HCT116 (cell line): ENCODE data around the gene DFFA. TPM values are rescaled to one million over a fixed set of nuclear protein-coding genes. Genes with fewer than 3 reads are reported as not detected.

Experiments used
- ATAC-seq: fragments of 200-7000 bp; cut with Tn5 transposase; 2 replicates; pipeline ENCODE4 v1.9.1; 2020; ENCODE audit warnings: mild to moderate bottlenecking, moderate library complexity
- BruUV-seq: library from RNA; stranded (reverse); fragments of 400-500 nt; replicated peaks from 2 replicates; lab custom pipeline; 2021; lab: Mats Ljungman, UMichigan
- CTCF ChIA-PET: fragments of 300-600 bp; sonication (Branson Sonifier 250); formaldehyde crosslinking; loops from one replicate; lab custom pipeline; 2021; ENCODE audit warnings: antibody characterized with exemption; lab: Charles Lee
- POLR2A ChIA-PET: fragments of 300-600, 350-600 bp; sonication (Branson Sonifier 250); formaldehyde crosslinking; loops from one replicate; lab custom pipeline; 2021; ENCODE audit warnings: antibody characterized with exemption; lab: Charles Lee
- RAD21 ChIA-PET, 2 experiments: fragments of 300-600 bp; sonication (Branson Sonifier 250); formaldehyde crosslinking; loops; one replicate each; lab custom pipeline; 2023; ENCODE audit warnings: low total read pairs in 2 of 2; ENCODE audit not compliant: uncharacterized antibody in 2 of 2, unreplicated experiment in 2 of 2, low non-redundant PET in 1 of 2; lab: Charles Lee
- DNase-seq: peaks from one replicate; pipeline ENCODE4 v3.0.0-alpha.2; 2010; ENCODE audit warnings: low read depth, low spot score
- H2AFZ ChIP-seq: fragments of 200-600 bp; shearing (Covaris generic), sonication (generic); 2 replicates; pipeline ENCODE4 v1.6.1; 2017; ENCODE audit warnings: low read depth, mixed run types, mixed read lengths, antibody characterized with exemption, low read length; ENCODE audit not compliant: poor library complexity, severe bottlenecking
- H3K27ac ChIP-seq: 2 replicates; pipeline ENCODE4 v1.5.1; 2012; ENCODE audit warnings: low read depth, low read length
- H3K27me3 ChIP-seq: fragments of 200-600 bp; sonication (generic); 2 replicates; pipeline ENCODE4 v1.6.1; 2016; ENCODE audit warnings: mixed run types, low read length, mixed read lengths; ENCODE audit not compliant: insufficient read depth
- H3K36me3 ChIP-seq, 2 experiments: fragments of 200-500 bp in 1 of 2; fragments of 200-600 bp in 1 of 2; sonication (Bioruptor generic) in 1 of 2; sonication (generic) in 1 of 2; 2 replicates each; pipeline versions ENCODE4 v1.5.1 to v1.6.1; 2014 to 2016; ENCODE audit warnings: low read length in 2 of 2, inconsistent platforms in 1 of 2, mixed read lengths in 1 of 2, mixed run types in 1 of 2; ENCODE audit not compliant: insufficient read depth in 2 of 2, control insufficient read depth in 1 of 2
- H3K4me1 ChIP-seq, 2 experiments: fragments of 200-600 bp in 1 of 2; sonication (generic) in 1 of 2; 2 replicates each; pipeline versions ENCODE4 v1.5.1 to v1.6.1; 2012 to 2017; ENCODE audit warnings: low read length in 2 of 2, inconsistent platforms in 1 of 2, mild to moderate bottlenecking in 1 of 2, mixed read lengths in 1 of 2, mixed run types in 1 of 2, moderate library complexity in 1 of 2; ENCODE audit not compliant: insufficient read depth in 2 of 2, control insufficient read depth in 1 of 2
- H3K4me2 ChIP-seq: fragments of 200-600 bp; sonication (generic); 2 replicates; pipeline ENCODE4 v1.6.1; 2017; ENCODE audit warnings: mixed run types, low read length, mixed read lengths
- H3K4me3 ChIP-seq, 2 experiments: fragments of 200-600 bp in 1 of 2; sonication (generic) in 1 of 2; replicated peaks in 1 of 2; 2 replicates each; pipeline ENCODE4 v1.5.1; 2011 to 2016; ENCODE audit warnings: low read length in 2 of 2, control low read depth in 1 of 2, low read depth in 1 of 2, mild to moderate bottlenecking in 1 of 2, mixed read lengths in 1 of 2, mixed run types in 1 of 2
- H3K79me2 ChIP-seq: fragments of 200-600 bp; sonication (generic); 2 replicates; pipeline ENCODE4 v1.6.1; 2017; ENCODE audit warnings: mild to moderate bottlenecking, mixed run types, low read length, moderate library complexity, mixed read lengths; ENCODE audit not compliant: insufficient read depth
- H3K9ac ChIP-seq: fragments of 200-600 bp; sonication (generic); 2 replicates; pipeline ENCODE4 v1.6.1; 2016; ENCODE audit warnings: low read length, mixed read lengths
- H3K9me2 ChIP-seq: fragments of 200-600 bp; sonication (generic), shearing (Covaris generic); 2 replicates; pipeline ENCODE4 v1.6.1; 2017; ENCODE audit warnings: mixed run types, mild to moderate bottlenecking, moderate library complexity; ENCODE audit not compliant: insufficient read depth
- H3K9me3 ChIP-seq, 2 experiments: fragments of 200-500 bp in 1 of 2; fragments of 200-600 bp in 1 of 2; sonication (Bioruptor generic) in 1 of 2; sonication (generic) in 1 of 2; 2 replicates each; pipeline ENCODE4 v1.6.1; 2014 to 2017; ENCODE audit warnings: low read length in 2 of 2, mixed read lengths in 2 of 2, inconsistent platforms in 1 of 2, low read depth in 1 of 2, mild to moderate bottlenecking in 1 of 2, mixed run types in 1 of 2, moderate library complexity in 1 of 2; ENCODE audit not compliant: control insufficient read depth in 1 of 2, insufficient read depth in 1 of 2
- H4K20me1 ChIP-seq: fragments of 200-600 bp; sonication (generic), shearing (Covaris generic); 2 replicates; pipeline ENCODE4 v1.6.1; 2017; ENCODE audit warnings: mixed run types, mild to moderate bottlenecking, moderate library complexity; ENCODE audit not compliant: insufficient read depth
- CEBPB ChIP-seq: IDR thresholded peaks from 2 replicates; pipeline ENCODE4 v1.6.1; 2012; ENCODE audit warnings: low read depth
- EGR1 ChIP-seq: IDR thresholded peaks from 2 replicates; pipeline ENCODE4 v1.6.1; 2012; ENCODE audit warnings: low read depth
- ELF1 ChIP-seq: IDR thresholded peaks from 2 replicates; pipeline ENCODE4 v1.6.1; 2012; ENCODE audit warnings: low read depth, borderline replicate concordance
- EZH2phosphoT487 ChIP-seq: fragments of 200-600 bp; IDR thresholded peaks from 2 replicates; pipeline ENCODE4 v1.6.1; 2018; ENCODE audit warnings: antibody characterized with exemption, borderline replicate concordance
- FOSL1 ChIP-seq: IDR thresholded peaks from 2 replicates; pipeline ENCODE4 v1.6.1; 2012; ENCODE audit warnings: low read depth
- JUND ChIP-seq: IDR thresholded peaks from 2 replicates; pipeline ENCODE4 v1.6.1; 2012
- POLR2A ChIP-seq: IDR thresholded peaks from 2 replicates; pipeline ENCODE4 v1.7.0; 2011; ENCODE audit warnings: borderline replicate concordance; ENCODE audit not compliant: insufficient read depth, insufficient read length; ENCODE audit errors: extremely low read depth
- POLR2AphosphoS5 ChIP-seq: IDR thresholded peaks from 2 replicates; pipeline ENCODE4 v1.6.1; 2011; ENCODE audit warnings: mild to moderate bottlenecking, low read depth, low read length, moderate library complexity
- SIN3A ChIP-seq: IDR thresholded peaks from 2 replicates; pipeline ENCODE4 v1.6.1; 2012; ENCODE audit warnings: low read depth
- SP1 ChIP-seq: IDR thresholded peaks from 2 replicates; pipeline ENCODE4 v1.6.1; 2012; ENCODE audit warnings: low read depth
- TCF7L2 ChIP-seq: IDR thresholded peaks from 2 replicates; pipeline ENCODE4 v1.7.0; 2011; ENCODE audit warnings: borderline replicate concordance, inconsistent platforms; ENCODE audit not compliant: insufficient read depth, insufficient read length; ENCODE audit errors: extremely low read depth
- YY1 ChIP-seq: IDR thresholded peaks from 2 replicates; pipeline ENCODE4 v1.6.1; 2011; ENCODE audit warnings: low read length, low read depth, moderate library complexity, mild to moderate bottlenecking; ENCODE audit not compliant: insufficient replicate concordance; ENCODE audit errors: extremely low read depth
- intact Hi-C: fragments of 100-400 bp; cut with micrococcal nuclease; formaldehyde crosslinking; loops from 2 replicates; pipeline ENCODE4 v1.10.0; 2022
- total RNA-seq: library from RNA; stranded (reverse); gene quantifications from one replicate; pipeline ENCODE4 v1.2.1, GENCODE V29; 2021; ENCODE audit not compliant: unreplicated experiment
- TF ChIP-seq, protein P1 (sequence below): IDR thresholded peaks from 2 replicates; pipeline ENCODE4 v1.6.1; 2011; ENCODE audit warnings: mild to moderate bottlenecking, low read length, moderate library complexity; ENCODE audit not compliant: insufficient replicate concordance; ENCODE audit errors: extremely low read depth
- TF ChIP-seq, protein P2 (sequence below): IDR thresholded peaks from 2 replicates; pipeline ENCODE4 v1.6.1; 2012; ENCODE audit warnings: low read depth
- TF ChIP-seq, protein P3 (sequence below): IDR thresholded peaks from 2 replicates; pipeline ENCODE4 v1.6.1; 2012
- TF ChIP-seq, protein P4 (sequence below), 3 experiments: fragments of 200-600 bp in 1 of 3; sonication (generic) in 1 of 3; IDR thresholded peaks in 2 of 3; conservative IDR thresholded peaks in 1 of 3; 2 replicates each; pipeline ENCODE4 v1.5.1; 2012 to 2017; ENCODE audit warnings: low read depth in 2 of 3, low read length in 2 of 3, antibody characterized with exemption in 1 of 3, borderline replicate concordance in 1 of 3, control low read depth in 1 of 3, mild to moderate bottlenecking in 1 of 3, mixed read lengths in 1 of 3, mixed run types in 1 of 3, moderate library complexity in 1 of 3; ENCODE audit not compliant: insufficient read depth in 1 of 3

DFFA gene
- total RNA-seq, 1 experiment from 2014 or later: 67.7 TPM

DNA sequence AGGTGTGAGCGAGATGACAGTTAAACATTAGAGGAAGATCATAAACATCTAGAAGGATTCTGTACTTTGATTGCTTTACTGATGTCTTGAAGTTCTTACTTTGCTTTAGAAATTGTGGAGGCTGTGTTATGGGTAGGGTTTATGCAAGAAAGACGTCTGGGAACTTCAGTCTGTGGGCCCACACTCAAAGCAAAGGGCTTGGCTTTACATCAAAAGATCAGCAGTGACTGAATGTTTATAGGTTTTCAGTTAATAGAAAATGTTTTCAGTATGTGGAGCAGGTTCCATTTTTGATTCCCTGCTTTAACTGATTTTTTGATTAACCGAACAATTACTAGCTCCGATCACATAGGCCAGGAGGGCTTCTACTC, 34.3 kb upstream of the DFFA start:
- no peaks in the 10 kb centered on the region for H3K36me3 ChIP-seq
- peaks cover 3% of the 10 kb centered on the region; the same call in 1 of the 2 replicates for H4K20me1 ChIP-seq
- H3K4me3 ChIP-seq: no peak overlapping the region
- H3K27ac ChIP-seq: no peak overlapping the region
- no TSS peak for BruUV-seq
- CTCF ChIA-PET: interaction anchor here (0.6 to 2.6 kb wide), 11 partner anchors 12 to 530 kb away, joined by 3 to 18 read pairs (median 5); partner anchors contain the start of gene CENPS
- H3K9me3 ChIP-seq: no peaks in the 10 kb centered on the region
- H3K9me2 ChIP-seq: no peaks in the 10 kb centered on the region
- no peaks in the 10 kb centered on the region for H3K27me3 ChIP-seq
- intact Hi-C loops: loop anchor here (1.0 to 5.0 kb wide), 3 partner anchors 361 to 456 kb away; no protein-coding TSS in a partner anchor
- no peak overlapping the region for H3K9ac ChIP-seq
- H3K4me1 ChIP-seq: peaks cover 17 to 30% of the 10 kb centered on the region in 2 experiments
- RAD21 ChIA-PET: interaction anchor here in 1 of 2 experiments (1.0 kb wide), 1 partner anchor 361 kb away, joined by 3 read pairs; no protein-coding TSS in a partner anchor
- POLR2A ChIA-PET: no interaction called here
- H2AFZ ChIP-seq: no peak overlapping the region
- ATAC-seq (no peak), DNase-seq (no peak)
- no peak overlapping the region for H3K4me2 ChIP-seq
- no peak for TF ChIP-seq POLR2AphosphoS5
- TF ChIP-seq ELF1: no peak
- TF ChIP-seq EGR1: no peak
- no peak for TF ChIP-seq EZH2phosphoT487
- TF ChIP-seq, protein P1, sequence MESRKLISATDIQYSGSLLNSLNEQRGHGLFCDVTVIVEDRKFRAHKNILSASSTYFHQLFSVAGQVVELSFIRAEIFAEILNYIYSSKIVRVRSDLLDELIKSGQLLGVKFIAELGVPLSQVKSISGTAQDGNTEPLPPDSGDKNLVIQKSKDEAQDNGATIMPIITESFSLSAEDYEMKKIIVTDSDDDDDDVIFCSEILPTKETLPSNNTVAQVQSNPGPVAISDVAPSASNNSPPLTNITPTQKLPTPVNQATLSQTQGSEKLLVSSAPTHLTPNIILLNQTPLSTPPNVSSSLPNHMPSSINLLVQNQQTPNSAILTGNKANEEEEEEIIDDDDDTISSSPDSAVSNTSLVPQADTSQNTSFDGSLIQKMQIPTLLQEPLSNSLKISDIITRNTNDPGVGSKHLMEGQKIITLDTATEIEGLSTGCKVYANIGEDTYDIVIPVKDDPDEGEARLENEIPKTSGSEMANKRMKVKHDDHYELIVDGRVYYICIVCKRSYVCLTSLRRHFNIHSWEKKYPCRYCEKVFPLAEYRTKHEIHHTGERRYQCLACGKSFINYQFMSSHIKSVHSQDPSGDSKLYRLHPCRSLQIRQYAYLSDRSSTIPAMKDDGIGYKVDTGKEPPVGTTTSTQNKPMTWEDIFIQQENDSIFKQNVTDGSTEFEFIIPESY: no peak
- TF ChIP-seq, protein P2, sequence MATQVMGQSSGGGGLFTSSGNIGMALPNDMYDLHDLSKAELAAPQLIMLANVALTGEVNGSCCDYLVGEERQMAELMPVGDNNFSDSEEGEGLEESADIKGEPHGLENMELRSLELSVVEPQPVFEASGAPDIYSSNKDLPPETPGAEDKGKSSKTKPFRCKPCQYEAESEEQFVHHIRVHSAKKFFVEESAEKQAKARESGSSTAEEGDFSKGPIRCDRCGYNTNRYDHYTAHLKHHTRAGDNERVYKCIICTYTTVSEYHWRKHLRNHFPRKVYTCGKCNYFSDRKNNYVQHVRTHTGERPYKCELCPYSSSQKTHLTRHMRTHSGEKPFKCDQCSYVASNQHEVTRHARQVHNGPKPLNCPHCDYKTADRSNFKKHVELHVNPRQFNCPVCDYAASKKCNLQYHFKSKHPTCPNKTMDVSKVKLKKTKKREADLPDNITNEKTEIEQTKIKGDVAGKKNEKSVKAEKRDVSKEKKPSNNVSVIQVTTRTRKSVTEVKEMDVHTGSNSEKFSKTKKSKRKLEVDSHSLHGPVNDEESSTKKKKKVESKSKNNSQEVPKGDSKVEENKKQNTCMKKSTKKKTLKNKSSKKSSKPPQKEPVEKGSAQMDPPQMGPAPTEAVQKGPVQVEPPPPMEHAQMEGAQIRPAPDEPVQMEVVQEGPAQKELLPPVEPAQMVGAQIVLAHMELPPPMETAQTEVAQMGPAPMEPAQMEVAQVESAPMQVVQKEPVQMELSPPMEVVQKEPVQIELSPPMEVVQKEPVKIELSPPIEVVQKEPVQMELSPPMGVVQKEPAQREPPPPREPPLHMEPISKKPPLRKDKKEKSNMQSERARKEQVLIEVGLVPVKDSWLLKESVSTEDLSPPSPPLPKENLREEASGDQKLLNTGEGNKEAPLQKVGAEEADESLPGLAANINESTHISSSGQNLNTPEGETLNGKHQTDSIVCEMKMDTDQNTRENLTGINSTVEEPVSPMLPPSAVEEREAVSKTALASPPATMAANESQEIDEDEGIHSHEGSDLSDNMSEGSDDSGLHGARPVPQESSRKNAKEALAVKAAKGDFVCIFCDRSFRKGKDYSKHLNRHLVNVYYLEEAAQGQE: no peak
- no peak for TF ChIP-seq POLR2A
- TF ChIP-seq YY1: no peak
- no peak for TF ChIP-seq SP1
- no peak for TF ChIP-seq SIN3A
- TF ChIP-seq, protein P3, sequence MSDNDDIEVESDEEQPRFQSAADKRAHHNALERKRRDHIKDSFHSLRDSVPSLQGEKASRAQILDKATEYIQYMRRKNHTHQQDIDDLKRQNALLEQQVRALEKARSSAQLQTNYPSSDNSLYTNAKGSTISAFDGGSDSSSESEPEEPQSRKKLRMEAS: no peak
- no peak for TF ChIP-seq FOSL1
- TF ChIP-seq, protein P4, sequence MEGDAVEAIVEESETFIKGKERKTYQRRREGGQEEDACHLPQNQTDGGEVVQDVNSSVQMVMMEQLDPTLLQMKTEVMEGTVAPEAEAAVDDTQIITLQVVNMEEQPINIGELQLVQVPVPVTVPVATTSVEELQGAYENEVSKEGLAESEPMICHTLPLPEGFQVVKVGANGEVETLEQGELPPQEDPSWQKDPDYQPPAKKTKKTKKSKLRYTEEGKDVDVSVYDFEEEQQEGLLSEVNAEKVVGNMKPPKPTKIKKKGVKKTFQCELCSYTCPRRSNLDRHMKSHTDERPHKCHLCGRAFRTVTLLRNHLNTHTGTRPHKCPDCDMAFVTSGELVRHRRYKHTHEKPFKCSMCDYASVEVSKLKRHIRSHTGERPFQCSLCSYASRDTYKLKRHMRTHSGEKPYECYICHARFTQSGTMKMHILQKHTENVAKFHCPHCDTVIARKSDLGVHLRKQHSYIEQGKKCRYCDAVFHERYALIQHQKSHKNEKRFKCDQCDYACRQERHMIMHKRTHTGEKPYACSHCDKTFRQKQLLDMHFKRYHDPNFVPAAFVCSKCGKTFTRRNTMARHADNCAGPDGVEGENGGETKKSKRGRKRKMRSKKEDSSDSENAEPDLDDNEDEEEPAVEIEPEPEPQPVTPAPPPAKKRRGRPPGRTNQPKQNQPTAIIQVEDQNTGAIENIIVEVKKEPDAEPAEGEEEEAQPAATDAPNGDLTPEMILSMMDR (IDR thresholded peaks at IDR 0.05 in 2 of 3, conservative IDR thresholded peaks at IDR 0.05 in 1 of 3; ENCODE audit: borderline replicate concordance in 1 of 3, insufficient read depth in 1 of 3, low read depth in 2 of 3, low read length in 2 of 3): no peak
- TF ChIP-seq JUND: no peak
- no peak for TF ChIP-seq TCF7L2
- TF ChIP-seq CEBPB: no peak
- peaks cover 71% of the 10 kb centered on the region for H3K79me2 ChIP-seq
